Iris pigment epithelial cell (primary cell): Measurements from ENCODE around the gene SKAP1.

ENCODE experiments used
- DNase-seq: peaks from one replicate; pipeline ENCODE4 v3.0.0-alpha.2; 2011; ENCODE audit warnings: low read depth

Gene SKAP1

DNA sequence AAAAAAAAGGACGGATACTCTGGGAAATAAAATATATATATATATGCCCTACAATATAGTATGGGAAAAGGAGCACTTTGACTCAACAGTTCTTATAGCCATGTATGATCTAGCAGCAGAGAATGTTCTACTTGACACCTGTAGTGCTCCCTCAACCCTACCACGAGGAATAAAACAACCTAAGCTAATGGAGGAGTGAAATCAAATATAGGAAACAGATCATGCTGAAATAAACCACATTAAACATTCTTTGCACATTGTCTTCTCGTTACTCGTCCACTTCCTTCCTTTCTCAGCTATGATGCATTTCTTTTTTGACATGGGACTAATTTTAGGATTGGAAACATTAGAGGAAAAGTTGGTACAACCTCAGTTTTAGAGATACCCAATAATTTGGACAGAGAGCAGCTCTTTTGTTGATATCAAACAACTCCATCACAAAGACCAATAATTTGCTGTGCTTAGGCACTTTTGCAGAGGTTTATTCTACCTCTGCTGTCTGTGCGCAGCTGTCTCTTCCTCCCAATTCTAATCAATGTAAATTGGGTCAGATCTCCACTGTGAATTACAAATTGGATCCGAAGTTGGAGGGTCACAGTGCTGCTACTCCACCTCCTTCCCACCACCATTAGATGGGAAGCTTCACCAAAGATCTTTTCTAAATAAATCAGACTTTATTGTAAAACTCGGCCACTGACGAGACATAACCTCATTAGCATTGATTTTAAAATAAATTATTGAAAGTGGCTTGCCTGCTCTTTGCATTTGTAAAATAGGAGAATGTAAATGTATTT, 256.6 kb downstream of the SKAP1 start:
- DNase-seq, result no peak

DNA sequence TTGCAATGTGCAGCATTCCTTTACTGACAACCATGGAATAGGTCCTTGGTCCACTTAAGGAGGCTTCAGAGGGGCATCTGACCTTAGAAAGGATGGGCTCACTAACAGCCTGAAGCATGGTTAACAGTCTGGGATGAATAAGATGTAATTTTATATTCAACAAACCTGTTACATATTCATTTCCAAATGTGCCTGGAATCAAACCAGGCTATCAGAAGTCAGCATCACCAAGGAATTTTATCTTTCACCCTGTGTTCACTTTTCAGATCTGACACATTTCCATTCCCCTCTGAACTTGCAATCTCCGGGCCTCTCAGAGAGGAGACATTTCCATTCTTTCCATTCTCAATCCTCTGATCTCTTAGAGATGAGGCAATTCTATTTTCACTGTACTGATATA, 260.1 kb downstream of the SKAP1 start:
- DNase-seq, result no peak

DNA sequence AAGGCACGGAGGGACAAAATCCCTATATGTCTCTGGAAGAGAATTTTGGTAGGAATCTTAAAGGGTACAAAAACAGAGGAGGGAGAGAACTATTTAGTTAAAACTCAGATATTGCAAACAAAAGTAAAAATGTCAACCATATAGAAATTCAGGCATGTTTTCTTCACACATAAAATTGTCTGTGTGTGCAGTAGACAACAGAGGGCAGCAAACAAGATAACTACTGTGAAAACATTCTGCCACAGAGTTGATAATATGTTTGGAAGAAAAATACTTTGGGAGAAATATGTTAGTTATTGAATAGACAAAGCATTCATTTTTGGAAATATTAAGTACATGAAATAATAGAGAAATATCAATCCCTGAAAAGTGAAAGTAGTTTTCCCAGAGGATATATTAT, 266.2 kb downstream of the SKAP1 start:
- no peak for DNase-seq

- DNase-seq, result peak; percentile 3
These were observed 267.0 kb downstream of the SKAP1 start for GRCh38 chr17:48162946-48163506.

DNA sequence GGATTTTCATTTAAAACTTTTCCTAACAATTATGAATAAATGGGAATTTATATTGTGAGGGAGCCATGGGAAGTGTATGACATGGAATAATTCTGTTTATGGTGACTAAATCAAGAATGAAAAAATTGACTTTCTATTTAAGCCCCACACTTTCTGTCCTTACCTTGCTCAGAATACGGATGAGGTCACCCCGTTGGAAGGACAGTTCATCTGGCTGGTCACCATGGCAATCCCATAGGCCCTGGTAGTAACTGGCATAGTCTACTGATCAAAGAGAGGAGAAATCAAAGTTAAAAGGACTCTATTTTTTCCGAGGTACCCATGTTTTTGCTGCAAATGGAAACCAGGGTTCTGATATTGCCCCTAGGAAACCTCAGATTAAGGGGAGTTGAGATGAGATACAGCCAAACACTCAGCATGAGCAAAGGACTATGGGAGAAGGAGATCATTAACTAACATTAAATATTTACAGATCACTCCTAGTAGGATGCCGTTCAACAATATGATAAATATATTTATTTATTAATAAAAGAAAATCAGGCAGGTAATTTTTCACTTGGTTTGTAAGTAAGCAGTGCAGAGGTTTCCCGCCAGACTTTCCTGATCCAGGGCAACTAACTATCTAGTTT, 267.6 kb downstream of the SKAP1 start:
- no peak for DNase-seq

DNA sequence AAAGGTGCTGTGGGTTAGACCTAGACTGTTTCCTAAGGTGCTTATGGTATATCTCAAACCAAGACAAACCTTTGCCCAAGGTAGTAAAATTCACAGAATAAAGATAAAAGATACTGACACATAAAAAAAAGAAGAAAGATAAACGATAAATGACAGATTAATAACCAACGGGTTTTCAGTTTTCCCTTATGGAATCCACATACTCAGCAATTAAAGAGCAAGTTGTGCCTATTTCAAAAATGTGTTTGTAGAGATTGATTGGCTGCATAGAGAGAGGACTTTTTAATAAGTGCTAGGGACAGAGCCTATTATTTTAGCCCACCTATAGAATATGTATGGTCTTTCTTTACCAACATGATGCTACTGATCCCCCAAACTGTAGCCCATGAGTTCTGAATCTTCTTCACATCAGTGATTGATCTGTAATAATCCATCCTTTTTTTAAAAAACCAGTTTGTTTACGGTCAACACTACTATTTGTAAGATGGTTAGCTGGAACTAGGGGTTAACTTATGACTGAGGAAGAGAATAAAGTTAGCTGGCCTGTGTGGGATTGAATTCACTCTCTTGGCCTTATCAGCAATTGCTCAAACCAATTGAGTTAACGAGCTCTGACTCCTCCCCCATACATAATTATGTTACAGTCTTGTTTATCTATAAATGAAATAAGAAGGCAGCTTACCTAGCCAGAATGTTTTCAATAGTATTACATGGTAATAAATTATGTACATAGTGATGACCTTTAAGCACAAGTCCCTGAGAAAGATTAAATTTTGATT, 268.7 kb downstream of the SKAP1 start:
- DNase-seq, result no peak

- no peak for DNase-seq
These were observed 269.6 kb downstream of the SKAP1 start for GRCh38 chr17:48160177-48161081.

- DNase-seq, result no peak
These were observed 270.8 kb downstream of the SKAP1 start for GRCh38 chr17:48159232-48159631.

DNA sequence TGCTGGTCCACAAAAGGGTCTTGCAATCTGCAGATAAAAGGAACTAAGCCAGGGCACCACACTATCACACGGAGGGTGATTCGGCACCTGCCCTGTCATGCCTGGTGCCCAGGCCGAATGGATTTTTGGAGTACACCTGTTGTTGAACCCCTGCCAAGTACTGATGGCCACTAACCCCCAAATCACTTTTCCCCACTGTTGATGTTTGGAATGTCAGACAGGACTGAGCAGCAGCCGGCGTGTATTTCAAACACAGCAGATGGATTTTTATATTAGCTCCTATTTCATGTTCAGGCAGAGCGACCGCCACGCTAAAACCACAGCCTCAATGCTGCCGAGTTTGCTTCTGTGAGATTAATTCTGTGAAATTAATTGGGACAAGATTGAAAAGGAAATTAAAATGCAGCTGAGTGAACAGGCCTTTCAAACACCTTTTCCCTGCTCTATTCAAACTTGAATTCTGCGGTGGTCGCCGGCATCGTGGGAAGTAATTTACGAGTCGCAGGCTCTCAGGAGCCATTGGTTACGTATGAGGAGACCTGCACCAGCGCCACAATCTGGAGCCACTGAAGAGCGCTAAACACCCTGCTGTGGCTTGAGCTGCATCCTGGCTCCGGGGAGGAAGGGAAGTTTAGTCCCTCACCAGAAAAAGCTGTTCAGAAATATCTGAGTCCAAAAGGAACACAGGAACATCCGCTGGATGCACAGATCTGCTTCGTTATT, 274.0 kb downstream of the SKAP1 start:
- DNase-seq, result no peak

- peak; percentile 42 for DNase-seq
These were observed 276.2 kb downstream of the SKAP1 start for GRCh38 chr17:48153691-48154358.

DNA sequence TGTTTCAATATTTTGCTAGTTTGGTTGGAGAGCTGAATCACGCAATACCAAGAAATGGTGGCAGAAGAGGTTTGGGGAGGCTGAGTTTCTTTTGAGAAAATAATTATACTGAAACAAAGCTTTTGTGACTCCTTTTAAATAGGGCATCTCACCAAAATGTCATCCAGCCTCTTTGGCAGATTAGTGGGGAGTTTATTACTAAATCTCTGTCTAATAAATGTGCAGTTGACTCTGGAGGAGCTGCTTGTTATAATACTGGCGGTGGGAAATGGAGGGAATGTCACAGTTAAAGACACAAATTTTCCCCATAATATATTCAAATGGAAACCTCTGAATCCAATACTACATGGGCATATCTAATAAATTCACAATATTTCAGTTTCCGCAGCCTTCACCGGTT, 277.7 kb downstream of the SKAP1 start:
- DNase-seq, result no peak

DNA sequence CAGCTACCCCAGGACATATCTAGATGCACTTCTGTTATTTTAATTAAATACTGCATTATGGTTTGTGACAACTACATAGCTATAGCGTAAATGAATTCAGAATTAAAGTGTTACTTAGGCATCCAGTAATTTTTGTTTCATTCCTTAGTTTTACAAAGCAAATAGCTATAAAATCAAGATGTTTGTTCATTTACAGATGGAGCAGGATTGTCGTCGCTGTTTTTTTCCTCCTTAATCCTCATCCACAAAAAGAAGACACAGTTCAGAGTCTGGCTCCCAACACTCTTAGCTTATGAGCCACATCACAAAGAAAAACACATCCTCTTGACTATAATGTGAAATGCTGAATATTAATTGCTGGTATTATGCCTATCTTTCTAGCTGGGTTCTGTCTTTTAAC, 278.8 kb downstream of the SKAP1 start:
- DNase-seq, result no peak

GRCh38 chr17:48150597-48151001, 279.4 kb downstream of the SKAP1 start:
- no peak for DNase-seq

- DNase-seq, result no peak
These were observed 280.1 kb downstream of the SKAP1 start for GRCh38 chr17:48149787-48150463.

- DNase-seq, result peak; percentile 14
These were observed 280.9 kb downstream of the SKAP1 start for GRCh38 chr17:48148854-48149786.

- DNase-seq, result no peak
These were observed 281.8 kb downstream of the SKAP1 start for GRCh38 chr17:48148029-48148770.

DNA sequence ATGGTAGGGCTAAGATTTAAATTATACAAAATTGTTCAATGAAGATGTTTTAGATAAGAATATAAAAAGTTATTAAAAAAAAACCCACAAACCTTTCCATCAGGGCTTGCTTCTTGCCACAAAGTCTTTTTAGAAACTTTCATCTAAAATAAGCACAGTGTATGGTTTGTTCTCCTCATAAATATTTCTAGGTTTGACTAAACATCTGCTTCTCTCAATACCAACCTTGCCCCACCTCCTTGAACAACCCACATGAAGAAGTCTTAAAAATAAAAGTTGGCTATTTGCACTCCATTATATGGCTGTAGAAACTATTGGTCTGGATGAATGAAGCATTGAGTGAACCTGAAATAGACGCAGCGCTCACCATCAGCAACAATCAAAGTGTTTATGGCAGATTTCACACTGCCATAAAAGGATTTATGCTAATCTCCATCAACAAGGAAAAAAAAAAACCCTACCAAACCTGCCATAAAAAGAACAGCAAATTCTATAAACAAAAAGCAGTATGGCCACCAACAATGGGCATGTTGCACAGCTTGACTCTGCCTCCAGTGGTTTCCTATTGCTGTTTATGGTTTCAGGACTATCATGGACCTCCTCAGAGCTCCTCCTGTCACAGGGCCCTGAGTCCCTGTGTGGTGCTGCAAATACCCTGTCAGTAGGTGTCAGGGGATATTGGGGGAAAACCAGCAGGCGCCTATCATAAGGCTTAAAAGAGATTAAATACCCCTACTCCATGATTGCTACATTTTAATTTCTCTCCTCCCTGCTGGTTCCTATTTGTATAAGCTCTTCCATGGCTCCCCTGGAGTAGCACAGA, 284.8 kb downstream of the SKAP1 start:
- DNase-seq, result no peak
